Activated B cell treated with CpG ODN at 0.5 μM for 24 hours (primary cell): ENCODE measurements around the gene TSPAN9. TPM values are rescaled to one million over a fixed set of nuclear protein-coding genes. Genes with fewer than 3 reads are reported as not detected.

Experiments
- ATAC-seq: fragments of 200-7000 bp; cut with Tn5 transposase; one replicate; pipeline ENCODE4 v1.10.0; 2021; ENCODE audit warnings: low read depth, mild to moderate bottlenecking, moderate library complexity
- CTCF ChIA-PET: fragments of 350-600 bp; sonication (Branson Sonifier 250); formaldehyde crosslinking; loops from one replicate; lab custom pipeline; 2021; ENCODE audit warnings: antibody characterized with exemption; lab: Charles Lee
- POLR2A ChIA-PET: fragments of 350-600 bp; sonication (Branson Sonifier 250); formaldehyde crosslinking; loops from one replicate; lab custom pipeline; 2021; ENCODE audit warnings: antibody characterized with exemption; lab: Charles Lee
- DNase-seq: peaks from one replicate; pipeline ENCODE4 v3.0.0; 2022
- H3K27ac Mint-ChIP-seq: one replicate; pipeline ENCODE4 v1.8.0; 2020; ENCODE audit warnings: mixed read lengths
- H3K27me3 Mint-ChIP-seq: one replicate; pipeline ENCODE4 v1.8.0; 2021; ENCODE audit warnings: mixed read lengths
- H3K36me3 Mint-ChIP-seq: one replicate; pipeline ENCODE4 v1.8.0; 2021; ENCODE audit warnings: low read depth, mixed read lengths
- H3K4me1 Mint-ChIP-seq: one replicate; pipeline ENCODE4 v1.8.0; 2021; ENCODE audit warnings: mixed read lengths
- H3K4me3 Mint-ChIP-seq: one replicate; pipeline ENCODE4 v1.8.0; 2020; ENCODE audit warnings: mild to moderate bottlenecking, mixed read lengths
- H3K9me3 Mint-ChIP-seq: one replicate; pipeline ENCODE4 v1.8.0; 2020; ENCODE audit warnings: mixed read lengths
- intact Hi-C: fragments of 100-400 bp; cut with micrococcal nuclease; formaldehyde crosslinking; loops from one replicate; pipeline ENCODE4 v1.15.1; 2024
- total RNA-seq: library from RNA; stranded (reverse); gene quantifications from 2 replicates; pipeline ENCODE4 v1.2.3, GENCODE V29; 2022
- TF ChIP-seq, protein P1 (sequence below): fragments of 200-600 bp; IDR thresholded peaks from one replicate; pipeline ENCODE4 v1.8.0; 2022; ENCODE audit warnings: antibody characterized with exemption, mild to moderate bottlenecking

Gene TSPAN9
- total RNA-seq, 1 donor from 2014 or later, result 0.20 TPM

DNA sequence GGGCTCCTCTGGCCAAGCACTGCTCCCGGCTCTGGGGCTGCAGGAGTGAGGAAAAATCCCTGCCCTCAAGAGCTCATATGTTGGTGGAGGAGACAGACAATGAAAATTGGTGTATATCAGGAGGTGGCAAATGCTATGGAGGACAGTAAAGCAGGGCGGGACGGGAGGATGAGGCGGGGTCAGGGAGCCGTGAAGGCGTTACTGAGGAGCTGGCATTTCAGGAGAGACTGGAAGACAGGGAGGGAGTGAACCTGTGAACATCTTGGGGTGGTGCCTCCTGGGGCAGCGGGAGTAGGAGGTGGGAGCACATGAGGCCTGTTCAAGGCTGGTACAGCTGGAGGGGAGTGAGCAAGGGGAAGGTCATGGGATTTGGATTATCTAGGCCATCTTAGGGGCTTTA lies 26.6 kb downstream of the TSPAN9 start:
- no peaks in the 10 kb centered on the region for H3K4me1 Mint-ChIP-seq
- no peak overlapping the region for H3K4me3 Mint-ChIP-seq
- peaks cover 8% of the 10 kb centered on the region for H3K27me3 Mint-ChIP-seq
- H3K36me3 Mint-ChIP-seq, result peaks cover 5% of the 10 kb centered on the region
- ATAC-seq (no peak), DNase-seq (no peak)
- CTCF ChIA-PET, result interaction anchor here (0.6 kb wide), 1 partner anchor 31 kb away, joined by 4 read pairs; no protein-coding TSS in a partner anchor
- TF ChIP-seq, protein P1, sequence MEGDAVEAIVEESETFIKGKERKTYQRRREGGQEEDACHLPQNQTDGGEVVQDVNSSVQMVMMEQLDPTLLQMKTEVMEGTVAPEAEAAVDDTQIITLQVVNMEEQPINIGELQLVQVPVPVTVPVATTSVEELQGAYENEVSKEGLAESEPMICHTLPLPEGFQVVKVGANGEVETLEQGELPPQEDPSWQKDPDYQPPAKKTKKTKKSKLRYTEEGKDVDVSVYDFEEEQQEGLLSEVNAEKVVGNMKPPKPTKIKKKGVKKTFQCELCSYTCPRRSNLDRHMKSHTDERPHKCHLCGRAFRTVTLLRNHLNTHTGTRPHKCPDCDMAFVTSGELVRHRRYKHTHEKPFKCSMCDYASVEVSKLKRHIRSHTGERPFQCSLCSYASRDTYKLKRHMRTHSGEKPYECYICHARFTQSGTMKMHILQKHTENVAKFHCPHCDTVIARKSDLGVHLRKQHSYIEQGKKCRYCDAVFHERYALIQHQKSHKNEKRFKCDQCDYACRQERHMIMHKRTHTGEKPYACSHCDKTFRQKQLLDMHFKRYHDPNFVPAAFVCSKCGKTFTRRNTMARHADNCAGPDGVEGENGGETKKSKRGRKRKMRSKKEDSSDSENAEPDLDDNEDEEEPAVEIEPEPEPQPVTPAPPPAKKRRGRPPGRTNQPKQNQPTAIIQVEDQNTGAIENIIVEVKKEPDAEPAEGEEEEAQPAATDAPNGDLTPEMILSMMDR, result no peak
- intact Hi-C loops, result no loop called here
- H3K27ac Mint-ChIP-seq, result no peak overlapping the region
- POLR2A ChIA-PET, result no interaction called here
- H3K9me3 Mint-ChIP-seq, result peaks cover 10% of the 10 kb centered on the region

DNA sequence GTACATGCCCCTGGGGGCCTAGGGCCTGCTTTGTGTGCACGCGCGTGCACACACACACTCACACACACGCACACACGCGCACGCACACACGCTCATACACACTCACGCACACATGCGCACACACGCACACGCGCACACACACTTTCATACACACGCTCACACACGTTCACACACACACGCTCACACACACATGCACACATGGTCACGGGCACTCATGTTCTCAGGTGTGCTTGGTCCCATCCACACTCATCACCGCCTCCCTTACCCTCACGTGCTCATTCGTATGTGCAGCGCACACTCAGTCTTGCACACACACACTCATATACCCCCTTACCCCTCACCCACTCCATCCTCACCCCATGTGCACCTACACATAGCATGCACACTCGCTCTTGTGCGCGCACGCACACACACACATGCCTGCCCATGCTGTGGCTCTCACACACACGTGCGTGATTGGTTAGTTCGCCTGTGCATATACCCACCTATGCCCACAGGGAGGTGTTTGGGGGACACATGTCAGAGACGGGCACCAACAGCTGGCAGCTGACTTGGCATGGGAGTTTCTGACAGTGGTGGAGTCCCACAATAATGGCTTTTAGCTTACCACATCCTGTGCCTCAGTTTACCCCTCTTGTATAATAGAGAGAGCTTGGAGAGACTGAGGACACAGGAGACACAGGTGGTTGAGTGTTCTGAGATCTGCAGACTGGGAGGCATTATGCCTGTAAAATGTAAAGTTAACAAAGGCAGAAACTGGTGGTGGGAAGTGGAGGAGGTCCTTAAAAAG lies 28.7 kb downstream of the TSPAN9 start:
- no peaks in the 10 kb centered on the region for H3K4me1 Mint-ChIP-seq
- ChIA-PET CTCF (interaction anchor here (0.6 kb wide), 1 partner anchor 33 kb away, joined by 3 read pairs; no protein-coding TSS in a partner anchor), POLR2A (no interaction called here)
- no peaks in the 10 kb centered on the region for H3K36me3 Mint-ChIP-seq
- DNase-seq, result no peak
- TF ChIP-seq, protein P1, result no peak
- H3K27me3 Mint-ChIP-seq, result peaks cover 8% of the 10 kb centered on the region
- no peak overlapping the region for H3K4me3 Mint-ChIP-seq
- no peak overlapping the region for H3K27ac Mint-ChIP-seq
- intact Hi-C loops, result no loop called here
- H3K9me3 Mint-ChIP-seq, result no peaks in the 10 kb centered on the region
- no peak for ATAC-seq

DNA sequence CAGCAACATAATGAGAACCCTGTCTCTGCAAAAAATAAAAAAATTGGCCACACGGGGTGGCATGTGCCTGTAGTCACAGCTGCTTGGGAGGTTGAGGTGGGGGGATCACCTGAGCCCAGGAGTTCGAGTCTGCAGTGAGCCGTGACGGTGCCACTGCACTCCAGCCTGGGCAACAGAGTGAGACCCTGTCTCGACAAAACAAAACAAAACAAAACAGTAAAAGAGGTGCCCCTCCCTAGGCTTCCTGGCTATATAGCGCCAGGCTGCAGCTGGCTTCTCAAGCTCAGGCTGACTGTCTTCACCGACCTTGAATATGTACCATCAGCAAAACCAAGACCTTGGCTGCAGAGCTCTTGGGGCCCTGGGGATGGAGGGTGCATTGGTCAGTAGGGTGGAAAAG lies 29.4 kb downstream of the TSPAN9 start:
- Mint-ChIP-seq H3K4me3 (no peak overlapping the region), H3K27ac (no peak overlapping the region), H3K36me3 (no peaks in the 10 kb centered on the region), H3K9me3 (no peaks in the 10 kb centered on the region), H3K4me1 (no peaks in the 10 kb centered on the region), H3K27me3 (peaks cover 8% of the 10 kb centered on the region)
- ATAC-seq, result no peak
- POLR2A ChIA-PET, result no interaction called here
- intact Hi-C loops, result no loop called here
- DNase-seq, result no peak
- CTCF ChIA-PET, result interaction anchor here (0.6 kb wide), 1 partner anchor 33 kb away, joined by 3 read pairs; no protein-coding TSS in a partner anchor
- TF ChIP-seq, protein P1, result no peak

DNA sequence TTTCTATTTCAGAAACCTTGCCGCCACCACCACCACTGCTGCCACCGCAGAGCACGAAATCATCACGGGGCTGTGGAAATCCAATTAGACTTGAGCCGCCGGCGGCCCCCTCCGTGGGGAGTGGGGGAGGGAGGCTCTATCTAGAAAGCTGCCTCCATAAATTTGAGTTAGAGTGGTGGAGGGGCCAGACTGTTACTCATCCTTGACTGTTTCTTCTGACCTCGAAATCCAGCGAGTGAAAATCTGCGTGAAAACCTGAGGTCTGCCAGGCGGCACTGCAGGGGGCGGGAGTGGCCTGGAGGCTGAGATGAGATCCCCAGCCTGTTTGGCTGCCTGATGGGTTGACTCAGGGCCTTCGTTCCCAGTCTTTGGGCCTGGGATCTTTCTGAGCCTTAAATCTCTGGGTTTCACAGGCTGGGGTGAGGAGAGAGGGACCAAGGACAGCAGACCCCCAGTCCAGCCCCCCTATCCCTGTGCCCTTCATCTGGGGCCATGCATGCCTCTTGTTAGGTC lies 29.9 kb downstream of the TSPAN9 start:
- DNase-seq, result no peak
- CTCF ChIA-PET, result no interaction called here
- intact Hi-C loops, result no loop called here

DNA sequence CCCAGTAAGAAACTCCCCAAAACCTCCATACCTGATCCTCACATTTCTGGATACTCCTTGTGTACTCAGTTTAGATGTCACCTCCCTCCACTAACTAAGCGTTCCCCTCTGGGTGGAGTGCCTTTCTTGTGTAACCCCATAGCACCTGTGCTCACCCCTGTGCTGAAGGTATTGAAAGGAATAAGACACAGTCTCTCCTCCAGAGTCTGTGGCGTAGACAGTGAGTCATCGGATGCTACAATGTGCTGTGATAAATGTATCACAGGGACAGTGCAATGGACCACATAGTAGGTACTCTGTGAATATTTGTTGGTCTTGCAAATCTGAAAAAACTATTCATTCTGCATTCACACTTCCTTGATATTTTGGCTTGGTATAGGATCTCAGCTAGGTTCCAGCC lies 30.8 kb downstream of the TSPAN9 start:
- H3K27me3 Mint-ChIP-seq, result peaks cover 8% of the 10 kb centered on the region
- H3K4me3 Mint-ChIP-seq, result no peak overlapping the region
- TF ChIP-seq, protein P1, result no peak
- intact Hi-C loops, result no loop called here
- no peaks in the 10 kb centered on the region for H3K4me1 Mint-ChIP-seq
- ChIA-PET CTCF (no interaction called here), POLR2A (no interaction called here)
- H3K27ac Mint-ChIP-seq, result no peak overlapping the region
- H3K36me3 Mint-ChIP-seq, result no peaks in the 10 kb centered on the region
- DNase-seq (no peak), ATAC-seq (no peak)
- H3K9me3 Mint-ChIP-seq, result no peaks in the 10 kb centered on the region

More for the DNA sequence above, 29.9 kb downstream of the TSPAN9 start:
- H3K4me3 Mint-ChIP-seq, result no peak overlapping the region
- H3K27me3 Mint-ChIP-seq, result peaks cover 8% of the 10 kb centered on the region
- ATAC-seq, result no peak
- H3K9me3 Mint-ChIP-seq, result no peaks in the 10 kb centered on the region
- POLR2A ChIA-PET, result no interaction called here
- H3K36me3 Mint-ChIP-seq, result no peaks in the 10 kb centered on the region
- no peak overlapping the region for H3K27ac Mint-ChIP-seq
- TF ChIP-seq, protein P1, result no peak
- H3K4me1 Mint-ChIP-seq, result no peaks in the 10 kb centered on the region
